WTC11 (cell line): ENCODE data around the gene RSPO1.

Source experiments
- TP53 ChIP-seq: sonication (generic); formaldehyde crosslinking; IDR thresholded peaks from 2 replicates; pipeline ENCODE4 v1.8.1; 2023; ENCODE audit warnings: mild to moderate bottlenecking, missing genetic modification reagents
- ZNF317 ChIP-seq: sonication (generic); formaldehyde crosslinking; IDR thresholded peaks from 2 replicates; pipeline ENCODE4 v1.8.1; 2023; ENCODE audit warnings: low read depth, mild to moderate bottlenecking, moderate library complexity, missing genetic modification reagents, borderline replicate concordance
- TF ChIP-seq, protein P1 (sequence below): sonication (generic); formaldehyde crosslinking; IDR thresholded peaks from 2 replicates; pipeline ENCODE4 v1.8.1; 2022; ENCODE audit warnings: low read depth, mild to moderate bottlenecking, moderate library complexity, missing genetic modification reagents, borderline replicate concordance
- TF ChIP-seq, protein P2 (sequence below): fragments of 200-600 bp; IDR thresholded peaks from 2 replicates; pipeline ENCODE4 v1.8.0; 2022; ENCODE audit warnings: antibody characterized with exemption
- TF ChIP-seq, protein P3 (sequence below): sonication (generic); formaldehyde crosslinking; conservative IDR thresholded peaks from 2 replicates; pipeline ENCODE4 v1.8.1; 2022; ENCODE audit warnings: mild to moderate bottlenecking, missing genetic modification reagents

DNA sequence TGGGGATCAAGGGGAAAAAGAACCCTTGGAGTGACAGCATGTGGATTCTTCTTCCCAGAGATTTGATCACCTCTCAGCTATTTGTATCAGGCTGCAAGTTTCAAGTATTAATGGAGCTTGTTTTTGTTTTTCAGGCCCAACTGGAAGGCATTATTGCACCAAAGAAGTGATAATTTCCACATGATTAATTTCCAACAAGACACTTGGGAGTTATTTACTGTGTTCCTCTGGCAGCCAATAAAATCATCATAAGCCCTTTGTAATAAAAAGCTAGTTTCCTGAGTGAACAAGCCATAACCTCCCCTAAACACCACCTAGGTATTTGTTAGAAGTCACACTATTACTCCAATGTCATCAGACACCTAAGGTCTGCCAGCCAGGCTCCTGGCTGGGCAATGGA is 69.8 kb downstream of the RSPO1 start:
- TF ChIP-seq, protein P1, sequence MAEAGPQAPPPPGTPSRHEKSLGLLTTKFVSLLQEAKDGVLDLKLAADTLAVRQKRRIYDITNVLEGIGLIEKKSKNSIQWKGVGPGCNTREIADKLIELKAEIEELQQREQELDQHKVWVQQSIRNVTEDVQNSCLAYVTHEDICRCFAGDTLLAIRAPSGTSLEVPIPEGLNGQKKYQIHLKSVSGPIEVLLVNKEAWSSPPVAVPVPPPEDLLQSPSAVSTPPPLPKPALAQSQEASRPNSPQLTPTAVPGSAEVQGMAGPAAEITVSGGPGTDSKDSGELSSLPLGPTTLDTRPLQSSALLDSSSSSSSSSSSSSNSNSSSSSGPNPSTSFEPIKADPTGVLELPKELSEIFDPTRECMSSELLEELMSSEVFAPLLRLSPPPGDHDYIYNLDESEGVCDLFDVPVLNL (CRISPR knock-in tag), result no peak
- TF ChIP-seq, protein P2, sequence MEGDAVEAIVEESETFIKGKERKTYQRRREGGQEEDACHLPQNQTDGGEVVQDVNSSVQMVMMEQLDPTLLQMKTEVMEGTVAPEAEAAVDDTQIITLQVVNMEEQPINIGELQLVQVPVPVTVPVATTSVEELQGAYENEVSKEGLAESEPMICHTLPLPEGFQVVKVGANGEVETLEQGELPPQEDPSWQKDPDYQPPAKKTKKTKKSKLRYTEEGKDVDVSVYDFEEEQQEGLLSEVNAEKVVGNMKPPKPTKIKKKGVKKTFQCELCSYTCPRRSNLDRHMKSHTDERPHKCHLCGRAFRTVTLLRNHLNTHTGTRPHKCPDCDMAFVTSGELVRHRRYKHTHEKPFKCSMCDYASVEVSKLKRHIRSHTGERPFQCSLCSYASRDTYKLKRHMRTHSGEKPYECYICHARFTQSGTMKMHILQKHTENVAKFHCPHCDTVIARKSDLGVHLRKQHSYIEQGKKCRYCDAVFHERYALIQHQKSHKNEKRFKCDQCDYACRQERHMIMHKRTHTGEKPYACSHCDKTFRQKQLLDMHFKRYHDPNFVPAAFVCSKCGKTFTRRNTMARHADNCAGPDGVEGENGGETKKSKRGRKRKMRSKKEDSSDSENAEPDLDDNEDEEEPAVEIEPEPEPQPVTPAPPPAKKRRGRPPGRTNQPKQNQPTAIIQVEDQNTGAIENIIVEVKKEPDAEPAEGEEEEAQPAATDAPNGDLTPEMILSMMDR, result no peak
- TF ChIP-seq, protein P3, sequence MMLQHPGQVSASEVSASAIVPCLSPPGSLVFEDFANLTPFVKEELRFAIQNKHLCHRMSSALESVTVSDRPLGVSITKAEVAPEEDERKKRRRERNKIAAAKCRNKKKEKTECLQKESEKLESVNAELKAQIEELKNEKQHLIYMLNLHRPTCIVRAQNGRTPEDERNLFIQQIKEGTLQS (CRISPR knock-in tag), result no peak
- TF ChIP-seq TP53 (CRISPR knock-in tag) (no peak), ZNF317 (no peak)
